A549 (cell line): ENCODE data around the gene SLCO3A1.

Experiments used
- BHLHE40 ChIP-seq: IDR thresholded peaks from 2 replicates; pipeline ENCODE4 v1.6.1; 2012; ENCODE audit warnings: low read depth, low read length, inconsistent platforms
- CEBPB ChIP-seq, 2 experiments: fragments of >200 bp in 1 of 2; sonication (Bioruptor Twin) in 1 of 2; formaldehyde crosslinking in 1 of 2; IDR thresholded peaks; 2 replicates each; pipeline ENCODE4 v1.6.1; 2012 to 2016
- EP300 ChIP-seq, 2 experiments: fragments of >200 bp; sonication (Bioruptor Twin); formaldehyde crosslinking; IDR thresholded peaks; 2 replicates in 1 of 2; 3 replicates in 1 of 2; pipeline ENCODE4 v1.6.1; 2016 to 2017
- ESRRA ChIP-seq: fragments of 150-350 bp; IDR thresholded peaks from 2 replicates; pipeline ENCODE4 v1.6.1; 2014; ENCODE audit warnings: mild to moderate bottlenecking, low read length, borderline replicate concordance
- HEYL ChIP-seq: fragments of 250-450 bp; sonication (Bioruptor Pico); IDR thresholded peaks from 2 replicates; pipeline ENCODE4 v1.8.0; 2021; ENCODE audit warnings: mild to moderate bottlenecking, moderate library complexity
- POLR2A ChIP-seq: IDR thresholded peaks from 2 replicates; pipeline ENCODE4 v1.6.1; 2012; ENCODE audit warnings: mild to moderate bottlenecking, low read length
- SREBF2 ChIP-seq: fragments of 450-650 bp; IDR thresholded peaks from 2 replicates; pipeline ENCODE4 v1.6.1; 2014; ENCODE audit warnings: mild to moderate bottlenecking, moderate library complexity
- TF ChIP-seq, protein P1 (sequence below): fragments of >200 bp; sonication (Bioruptor Twin); formaldehyde crosslinking; IDR thresholded peaks from 3 replicates; pipeline ENCODE4 v1.5.1; 2016
- TF ChIP-seq, protein P2 (sequence below): fragments of >200 bp; sonication (Bioruptor Twin); formaldehyde crosslinking; IDR thresholded peaks from 3 replicates; pipeline ENCODE4 v1.6.1; 2016

DNA sequence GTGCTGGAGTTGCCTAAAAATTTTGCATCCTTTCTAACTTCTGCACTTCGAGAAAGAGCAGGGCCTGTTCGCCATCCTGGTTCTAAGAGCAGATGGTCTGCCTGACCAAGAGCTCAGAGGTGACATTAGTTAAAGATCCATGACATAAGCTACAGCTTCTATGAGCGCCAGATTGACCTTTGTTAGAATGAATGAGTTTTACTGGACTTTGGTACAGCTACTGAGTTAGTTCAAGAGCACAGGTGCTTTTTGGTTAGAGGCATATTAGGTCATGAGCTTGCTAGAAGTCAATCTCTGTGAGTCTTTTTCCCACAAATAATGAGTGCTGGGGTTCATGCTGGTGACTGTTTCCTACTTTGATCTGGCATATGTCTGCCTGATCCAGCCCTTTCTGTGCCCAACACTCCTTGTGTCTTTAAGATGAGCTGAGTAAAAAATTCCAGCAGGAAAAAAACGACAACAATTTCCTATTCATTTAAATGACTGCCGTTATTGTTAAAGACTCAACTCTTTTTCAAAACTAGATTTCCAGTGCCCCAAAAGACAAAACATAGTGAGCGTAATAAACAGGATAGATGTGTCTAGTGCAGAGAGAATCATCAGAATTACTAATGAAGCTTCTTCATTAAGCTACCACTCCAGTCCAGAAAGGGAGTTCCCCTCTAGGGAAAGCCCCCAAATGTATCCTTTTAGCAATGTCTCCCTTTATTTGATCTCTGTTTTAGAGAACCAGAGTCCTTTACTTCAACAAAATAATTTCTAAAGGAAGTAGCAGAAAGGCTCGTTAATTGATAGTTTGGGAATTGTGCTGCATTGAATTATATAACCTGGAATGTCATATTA, 152.9 kb downstream of the SLCO3A1 start:
- TF ChIP-seq EP300 (IDR thresholded peaks at IDR 0.05), result no peak
- TF ChIP-seq ESRRA, result no peak
- TF ChIP-seq, protein P1, sequence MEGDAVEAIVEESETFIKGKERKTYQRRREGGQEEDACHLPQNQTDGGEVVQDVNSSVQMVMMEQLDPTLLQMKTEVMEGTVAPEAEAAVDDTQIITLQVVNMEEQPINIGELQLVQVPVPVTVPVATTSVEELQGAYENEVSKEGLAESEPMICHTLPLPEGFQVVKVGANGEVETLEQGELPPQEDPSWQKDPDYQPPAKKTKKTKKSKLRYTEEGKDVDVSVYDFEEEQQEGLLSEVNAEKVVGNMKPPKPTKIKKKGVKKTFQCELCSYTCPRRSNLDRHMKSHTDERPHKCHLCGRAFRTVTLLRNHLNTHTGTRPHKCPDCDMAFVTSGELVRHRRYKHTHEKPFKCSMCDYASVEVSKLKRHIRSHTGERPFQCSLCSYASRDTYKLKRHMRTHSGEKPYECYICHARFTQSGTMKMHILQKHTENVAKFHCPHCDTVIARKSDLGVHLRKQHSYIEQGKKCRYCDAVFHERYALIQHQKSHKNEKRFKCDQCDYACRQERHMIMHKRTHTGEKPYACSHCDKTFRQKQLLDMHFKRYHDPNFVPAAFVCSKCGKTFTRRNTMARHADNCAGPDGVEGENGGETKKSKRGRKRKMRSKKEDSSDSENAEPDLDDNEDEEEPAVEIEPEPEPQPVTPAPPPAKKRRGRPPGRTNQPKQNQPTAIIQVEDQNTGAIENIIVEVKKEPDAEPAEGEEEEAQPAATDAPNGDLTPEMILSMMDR, result no peak
- TF ChIP-seq, protein P2, sequence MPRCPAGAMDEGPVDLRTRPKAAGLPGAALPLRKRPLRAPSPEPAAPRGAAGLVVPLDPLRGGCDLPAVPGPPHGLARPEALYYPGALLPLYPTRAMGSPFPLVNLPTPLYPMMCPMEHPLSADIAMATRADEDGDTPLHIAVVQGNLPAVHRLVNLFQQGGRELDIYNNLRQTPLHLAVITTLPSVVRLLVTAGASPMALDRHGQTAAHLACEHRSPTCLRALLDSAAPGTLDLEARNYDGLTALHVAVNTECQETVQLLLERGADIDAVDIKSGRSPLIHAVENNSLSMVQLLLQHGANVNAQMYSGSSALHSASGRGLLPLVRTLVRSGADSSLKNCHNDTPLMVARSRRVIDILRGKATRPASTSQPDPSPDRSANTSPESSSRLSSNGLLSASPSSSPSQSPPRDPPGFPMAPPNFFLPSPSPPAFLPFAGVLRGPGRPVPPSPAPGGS, result no peak
- TF ChIP-seq SREBF2, result no peak
- TF ChIP-seq CEBPB (IDR thresholded peaks at IDR 0.05), result no peak
- no peak for TF ChIP-seq POLR2A
- TF ChIP-seq HEYL (CRISPR knock-in tag), result no peak
- no peak for TF ChIP-seq BHLHE40
